PC-9 (cell line): ENCODE data around the gene RETN. TPM values are rescaled to one million over a fixed set of nuclear protein-coding genes. Genes with fewer than 3 reads are reported as not detected.

Experiments
- BruUV-seq: library from RNA; stranded (reverse); fragments of 400-500 nt; replicated peaks from 2 replicates; lab custom pipeline; 2021; lab: Mats Ljungman, UMichigan
- CTCF ChIA-PET: fragments of 300-600 bp; sonication (Branson Sonifier 250); formaldehyde crosslinking; loops from one replicate; lab custom pipeline; 2022; ENCODE audit warnings: antibody characterized with exemption; lab: Charles Lee
- POLR2A ChIA-PET: fragments of 300-600 bp; sonication (Branson Sonifier 250); formaldehyde crosslinking; loops from one replicate; lab custom pipeline; 2022; ENCODE audit warnings: antibody characterized with exemption; ENCODE audit not compliant: unreplicated experiment; lab: Charles Lee
- DNase-seq, 2 experiments: peaks; one replicate each; pipeline versions ENCODE4 v3.0.0 to v3.0.0-alpha.2; 2015 to 2022; ENCODE audit warnings: mixed read lengths in 1 of 2
- H2AFZ ChIP-seq: fragments of 200-600 bp; sonication (generic); 2 replicates; pipeline ENCODE4 v1.8.1; 2017; ENCODE audit warnings: antibody characterized with exemption
- H3F3A ChIP-seq: fragments of 200-600 bp; sonication (generic); 2 replicates; pipeline ENCODE4 v1.8.1; 2017; ENCODE audit warnings: antibody characterized with exemption, mild to moderate bottlenecking, low read depth; ENCODE audit not compliant: insufficient read depth
- H3K27ac ChIP-seq: fragments of 200-600 bp; sonication (generic); 2 replicates; pipeline ENCODE4 v1.6.1; 2016; ENCODE audit warnings: mixed run types
- H3K27me3 ChIP-seq: fragments of 200-600 bp; sonication (generic); 2 replicates; pipeline ENCODE4 v1.6.1; 2016; ENCODE audit warnings: low read depth, mixed run types; ENCODE audit not compliant: insufficient read depth
- H3K36me3 ChIP-seq: fragments of 200-600 bp; sonication (generic); 2 replicates; pipeline ENCODE4 v1.6.1; 2016; ENCODE audit warnings: low read depth, mixed run types
- H3K4me1 ChIP-seq: fragments of 200-600 bp; sonication (generic); replicated peaks from 2 replicates; pipeline ENCODE4 v1.6.1; 2016; ENCODE audit warnings: mixed run types; ENCODE audit not compliant: insufficient read depth
- H3K4me2 ChIP-seq: fragments of 200-600 bp; sonication (generic); 2 replicates; pipeline ENCODE4 v1.6.1; 2017; ENCODE audit warnings: mixed run types
- H3K4me3 ChIP-seq: fragments of 200-600 bp; sonication (generic); 2 replicates; pipeline ENCODE4 v1.6.1; 2016; ENCODE audit warnings: mixed run types
- H3K79me2 ChIP-seq: fragments of 200-600 bp; sonication (generic); 2 replicates; pipeline ENCODE4 v1.6.1; 2017; ENCODE audit warnings: low read depth, mixed run types
- H3K9me2 ChIP-seq: fragments of 200-600 bp; sonication (generic); 2 replicates; pipeline ENCODE4 v1.8.1; 2017; ENCODE audit warnings: mild to moderate bottlenecking; ENCODE audit not compliant: insufficient read depth
- H3K9me3 ChIP-seq: fragments of 200-600 bp; sonication (generic); 2 replicates; pipeline ENCODE4 v1.8.1; 2016; ENCODE audit warnings: low read depth; ENCODE audit not compliant: insufficient read depth
- H4K20me1 ChIP-seq: fragments of 200-600 bp; sonication (generic); 2 replicates; pipeline ENCODE4 v1.8.1; 2017; ENCODE audit not compliant: insufficient read depth
- EZH2 ChIP-seq: fragments of 200-600 bp; sonication (generic); IDR thresholded peaks from 2 replicates; pipeline ENCODE4 v1.8.0; 2017; ENCODE audit warnings: antibody characterized with exemption, low read depth
- intact Hi-C: fragments of 100-400 bp; cut with micrococcal nuclease; formaldehyde crosslinking; loops from one replicate; pipeline ENCODE4 v1.10.0; 2022; ENCODE audit not compliant: unreplicated experiment
- total RNA-seq: library from RNA; stranded (reverse); gene quantifications from 2 replicates; pipeline ENCODE4 v1.2.3, GENCODE V29; 2021
- TF ChIP-seq, protein P1 (sequence below): fragments of 200-600 bp; sonication (generic); conservative IDR thresholded peaks from 2 replicates; pipeline ENCODE4 v1.6.1; 2017; ENCODE audit warnings: mixed run types, antibody characterized with exemption, mild to moderate bottlenecking, moderate library complexity

The RETN gene
- total RNA-seq, 1 experiment from 2014 or later, result not detected

GRCh38 chr19:7677669-7678311, 8.9 kb downstream of the RETN start:
- H2AFZ ChIP-seq, result no peak overlapping the region

GRCh38 chr19:7678971-7679751, 10.3 kb downstream of the RETN start:
- H3K36me3 ChIP-seq, result 0 out of 2 replicates have a peak, but pooled peaks cover 6% of the 10 kb centered on the region
- no peaks in the 10 kb centered on the region for H3K9me2 ChIP-seq
- peaks cover 9% of the 10 kb centered on the region; the same call in 1 of the 2 replicates for H3K4me1 ChIP-seq
- peaks cover 30% of the 10 kb centered on the region for H3K27me3 ChIP-seq
- intact Hi-C loops, result loop anchor here (2.0 to 10.0 kb wide), 3 partner anchors 60 to 324 kb away; partner anchors contain the start of genes CTXN1 and SNAPC2
- H2AFZ ChIP-seq, result no peak overlapping the region
- ChIA-PET POLR2A (no interaction called here), CTCF (interaction anchor here (0.6 kb wide), 1 partner anchor 193 kb away, joined by 3 read pairs; no protein-coding TSS in a partner anchor)
- no peak for DNase-seq
- TF ChIP-seq EZH2, result no peak
- TF ChIP-seq, protein P1, sequence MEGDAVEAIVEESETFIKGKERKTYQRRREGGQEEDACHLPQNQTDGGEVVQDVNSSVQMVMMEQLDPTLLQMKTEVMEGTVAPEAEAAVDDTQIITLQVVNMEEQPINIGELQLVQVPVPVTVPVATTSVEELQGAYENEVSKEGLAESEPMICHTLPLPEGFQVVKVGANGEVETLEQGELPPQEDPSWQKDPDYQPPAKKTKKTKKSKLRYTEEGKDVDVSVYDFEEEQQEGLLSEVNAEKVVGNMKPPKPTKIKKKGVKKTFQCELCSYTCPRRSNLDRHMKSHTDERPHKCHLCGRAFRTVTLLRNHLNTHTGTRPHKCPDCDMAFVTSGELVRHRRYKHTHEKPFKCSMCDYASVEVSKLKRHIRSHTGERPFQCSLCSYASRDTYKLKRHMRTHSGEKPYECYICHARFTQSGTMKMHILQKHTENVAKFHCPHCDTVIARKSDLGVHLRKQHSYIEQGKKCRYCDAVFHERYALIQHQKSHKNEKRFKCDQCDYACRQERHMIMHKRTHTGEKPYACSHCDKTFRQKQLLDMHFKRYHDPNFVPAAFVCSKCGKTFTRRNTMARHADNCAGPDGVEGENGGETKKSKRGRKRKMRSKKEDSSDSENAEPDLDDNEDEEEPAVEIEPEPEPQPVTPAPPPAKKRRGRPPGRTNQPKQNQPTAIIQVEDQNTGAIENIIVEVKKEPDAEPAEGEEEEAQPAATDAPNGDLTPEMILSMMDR, result 0 out of 2 replicates have a peak, but pooled peaks have one; percentile 23
- H3F3A ChIP-seq, result peaks cover 16% of the 10 kb centered on the region; the same call in 1 of the 2 replicates
- H4K20me1 ChIP-seq, result peaks cover 9% of the 10 kb centered on the region; the same call in 1 of the 2 replicates
- H3K79me2 ChIP-seq, result peaks cover 19% of the 10 kb centered on the region
- H3K4me3 ChIP-seq, result no peak overlapping the region
- no peak overlapping the region for H3K27ac ChIP-seq
- no TSS peak for BruUV-seq
- 0 out of 2 replicates have a peak, but pooled peaks cover under 1% of the 10 kb centered on the region for H3K9me3 ChIP-seq
- no peak overlapping the region for H3K4me2 ChIP-seq

More at GRCh38 chr19:7677669-7678311, 8.9 kb downstream of the RETN start:
- H3K79me2 ChIP-seq, result peaks cover 19% of the 10 kb centered on the region
- intact Hi-C loops, result loop anchor here (2.0 to 10.0 kb wide), 3 partner anchors 59 to 323 kb away; partner anchors contain the start of genes CTXN1 and SNAPC2
- H3K27ac ChIP-seq, result no peak overlapping the region
- H3K4me3 ChIP-seq, result no peak overlapping the region
- no peaks in the 10 kb centered on the region for H3K9me2 ChIP-seq
- BruUV-seq, result no TSS peak
- H3K9me3 ChIP-seq, result 0 out of 2 replicates have a peak, but pooled peaks cover 3% of the 10 kb centered on the region
- peaks cover 16% of the 10 kb centered on the region; the same call in 1 of the 2 replicates for H3K4me1 ChIP-seq
- H3K27me3 ChIP-seq, result peaks cover 42% of the 10 kb centered on the region
- no peaks in the 10 kb centered on the region for H3K36me3 ChIP-seq
- H3K4me2 ChIP-seq, result no peak overlapping the region
- TF ChIP-seq EZH2, result no peak
- TF ChIP-seq, protein P1, result no peak
- ChIA-PET POLR2A (interaction anchor here (0.6 to 0.7 kb wide), 2 partner anchors 99 to 155 kb away, joined by 3 read pairs; no protein-coding TSS in a partner anchor), CTCF (no interaction called here)
- peaks cover 7% of the 10 kb centered on the region; the same call in 1 of the 2 replicates for H3F3A ChIP-seq
- no peak for DNase-seq
- no peaks in the 10 kb centered on the region for H4K20me1 ChIP-seq
